ENCODE measurements around the gene DLD. TPM values are rescaled to one million over a fixed set of nuclear protein-coding genes. Genes with fewer than 3 reads are reported as not detected.

Gene DLD
- total and polyA plus RNA-seq, 2 experiments from 2014 or later, result 84.9 to 129 TPM

DNA sequence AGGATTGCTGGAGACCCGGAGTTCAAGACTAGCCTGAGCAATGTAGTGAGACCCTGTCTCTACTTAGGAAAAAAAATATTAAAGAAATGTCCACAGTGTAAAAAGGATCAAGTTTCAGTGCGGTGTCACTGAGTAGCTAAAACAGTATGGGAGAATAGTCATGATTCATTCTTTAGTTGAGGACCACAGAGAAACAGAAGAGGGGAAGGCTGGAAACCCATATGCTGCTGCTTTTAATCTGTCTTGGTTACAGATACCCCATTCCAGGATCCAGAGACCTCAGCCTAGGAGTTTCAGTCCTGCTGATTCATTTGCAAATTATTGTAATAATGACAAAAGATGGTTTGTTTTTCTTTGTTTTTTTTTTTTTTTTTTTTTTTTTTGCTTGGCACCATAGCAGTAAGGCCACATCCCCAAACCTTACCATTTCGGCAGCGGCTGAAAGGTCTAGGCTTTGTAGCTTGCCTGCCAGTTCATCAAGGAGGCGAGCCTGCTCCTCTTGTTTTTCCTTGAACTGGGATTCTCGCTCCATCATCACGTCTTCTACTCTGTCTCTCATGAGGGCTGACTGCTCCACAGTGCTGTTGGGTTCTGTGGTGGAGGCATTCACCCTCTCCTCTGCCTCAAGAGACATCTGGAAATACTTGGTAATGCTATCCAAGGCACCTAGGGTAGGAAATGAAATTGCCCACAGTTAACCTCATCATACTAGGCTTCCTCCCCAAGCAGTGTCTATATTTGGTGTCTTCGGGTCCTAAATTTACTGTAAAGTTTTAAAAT is 44.2 kb downstream of the DLD start:
- Histone ChIP-seq H3K27me3 (no peaks in the 10 kb centered on the region), H3K79me2 (peaks cover 11% of the 10 kb centered on the region), H3K4me1 (ENCODE audit: insufficient read depth) (peaks cover 38% of the 10 kb centered on the region), H4K20me1 (ENCODE audit: insufficient read depth, poor library complexity, severe bottlenecking) (no peaks in the 10 kb centered on the region), H3K27ac (peak overlapping the region; percentile 32), H3K9me2 (replicated peaks; ENCODE audit: insufficient read depth) (no peaks in the 10 kb centered on the region), H3K9me3 (ENCODE audit: low read depth) (no peaks in the 10 kb centered on the region), H3K36me3 (replicated peaks; ENCODE audit: insufficient read depth, low read depth) (peaks cover 7% of the 10 kb centered on the region), H2AFZ (no peak overlapping the region), H3K4me2 (no peak overlapping the region), H3K4me3 (no peak overlapping the region)
- TF ChIP-seq, protein P1, sequence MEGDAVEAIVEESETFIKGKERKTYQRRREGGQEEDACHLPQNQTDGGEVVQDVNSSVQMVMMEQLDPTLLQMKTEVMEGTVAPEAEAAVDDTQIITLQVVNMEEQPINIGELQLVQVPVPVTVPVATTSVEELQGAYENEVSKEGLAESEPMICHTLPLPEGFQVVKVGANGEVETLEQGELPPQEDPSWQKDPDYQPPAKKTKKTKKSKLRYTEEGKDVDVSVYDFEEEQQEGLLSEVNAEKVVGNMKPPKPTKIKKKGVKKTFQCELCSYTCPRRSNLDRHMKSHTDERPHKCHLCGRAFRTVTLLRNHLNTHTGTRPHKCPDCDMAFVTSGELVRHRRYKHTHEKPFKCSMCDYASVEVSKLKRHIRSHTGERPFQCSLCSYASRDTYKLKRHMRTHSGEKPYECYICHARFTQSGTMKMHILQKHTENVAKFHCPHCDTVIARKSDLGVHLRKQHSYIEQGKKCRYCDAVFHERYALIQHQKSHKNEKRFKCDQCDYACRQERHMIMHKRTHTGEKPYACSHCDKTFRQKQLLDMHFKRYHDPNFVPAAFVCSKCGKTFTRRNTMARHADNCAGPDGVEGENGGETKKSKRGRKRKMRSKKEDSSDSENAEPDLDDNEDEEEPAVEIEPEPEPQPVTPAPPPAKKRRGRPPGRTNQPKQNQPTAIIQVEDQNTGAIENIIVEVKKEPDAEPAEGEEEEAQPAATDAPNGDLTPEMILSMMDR (IDR thresholded peaks at IDR 0.05; ENCODE audit: poor library complexity), result no peak
- TF ChIP-seq EZH2phosphoT487 (IDR thresholded peaks at IDR 0.05; ENCODE audit: low read depth, severe bottlenecking, unreplicated experiment), result no peak
- TF ChIP-seq EZH2 (IDR thresholded peaks at IDR 0.05; ENCODE audit: borderline replicate concordance), result no peak
- DNase-seq (ENCODE audit: low spot score), result no peak
- WGBS (ENCODE audit: low lambda C conversion rate, missing lambda C conversion rate), result 81% methylated on average over 8 of the region's 8 CpGs

DNA sequence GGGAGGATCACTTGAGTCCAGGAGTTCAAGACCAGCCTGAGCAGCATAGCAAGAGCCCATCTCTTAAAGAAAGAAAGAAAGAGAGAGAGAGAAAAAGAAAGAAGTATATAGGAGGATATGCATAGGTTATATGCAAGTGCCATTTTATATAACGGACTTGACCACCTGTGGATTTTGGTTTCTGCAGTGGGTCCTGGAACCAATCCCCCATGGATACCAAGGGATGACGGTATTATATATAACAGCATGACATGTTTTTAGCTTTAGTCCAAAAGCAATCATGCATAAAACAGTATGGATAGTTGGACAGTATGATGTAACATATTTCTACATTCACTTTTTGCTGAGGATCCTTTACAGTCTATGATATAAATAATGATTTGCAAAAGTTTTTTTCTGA is 45.3 kb downstream of the DLD start:
- Histone ChIP-seq H3K36me3 (replicated peaks; ENCODE audit: insufficient read depth, low read depth) (no peaks in the 10 kb centered on the region), H3K4me3 (no peak overlapping the region), H3K4me2 (no peak overlapping the region), H3K9me3 (ENCODE audit: low read depth) (no peaks in the 10 kb centered on the region), H3K27ac (peak overlapping the region; percentile 72), H2AFZ (no peak overlapping the region), H3K79me2 (peaks cover 6% of the 10 kb centered on the region), H3K9me2 (replicated peaks; ENCODE audit: insufficient read depth) (no peaks in the 10 kb centered on the region), H4K20me1 (ENCODE audit: insufficient read depth, poor library complexity, severe bottlenecking) (no peaks in the 10 kb centered on the region), H3K27me3 (no peaks in the 10 kb centered on the region), H3K4me1 (ENCODE audit: insufficient read depth) (peaks cover 38% of the 10 kb centered on the region)
- no peak for DNase-seq (ENCODE audit: low spot score)
- WGBS (ENCODE audit: low lambda C conversion rate, missing lambda C conversion rate), result 98% methylated on average over 2 of the region's 2 CpGs
- no peak for TF ChIP-seq EZH2 (IDR thresholded peaks at IDR 0.05; ENCODE audit: borderline replicate concordance)
- TF ChIP-seq, protein P1 (IDR thresholded peaks at IDR 0.05; ENCODE audit: poor library complexity), result no peak
- TF ChIP-seq EZH2phosphoT487 (IDR thresholded peaks at IDR 0.05; ENCODE audit: low read depth, severe bottlenecking, unreplicated experiment), result no peak

DNA sequence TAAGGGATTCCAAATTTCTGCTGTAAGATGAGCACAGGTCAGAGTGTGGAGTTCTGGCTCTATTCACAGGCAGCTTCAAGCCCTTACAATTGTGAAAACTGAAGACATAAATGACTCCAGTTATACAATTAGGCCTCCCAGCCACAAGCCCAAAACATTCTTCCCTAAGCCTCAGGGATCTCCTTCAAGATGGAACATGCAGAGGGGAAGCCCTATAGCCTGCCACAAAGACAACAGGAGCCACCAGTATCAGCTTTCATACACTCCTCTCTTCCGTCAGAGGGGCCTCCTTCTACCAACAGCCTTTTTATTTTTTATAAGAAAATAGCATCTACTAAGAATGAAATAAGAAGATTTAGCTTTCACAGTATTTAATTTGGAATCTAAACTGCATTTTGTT is 46.5 kb downstream of the DLD start:
- H3K36me3 ChIP-seq (replicated peaks; ENCODE audit: insufficient read depth, low read depth), result no peaks in the 10 kb centered on the region
- no peaks in the 10 kb centered on the region for H3K9me3 ChIP-seq (ENCODE audit: low read depth)
- WGBS (ENCODE audit: low lambda C conversion rate, missing lambda C conversion rate), result 29% methylated on average over 1 of the region's 1 CpG
- H2AFZ ChIP-seq, result no peak overlapping the region
- H3K27me3 ChIP-seq, result no peaks in the 10 kb centered on the region
- peak overlapping the region; percentile 72 for H3K27ac ChIP-seq
- TF ChIP-seq, protein P1 (IDR thresholded peaks at IDR 0.05; ENCODE audit: poor library complexity), result no peak
- no peak for TF ChIP-seq EZH2 (IDR thresholded peaks at IDR 0.05; ENCODE audit: borderline replicate concordance)
- no peak for TF ChIP-seq EZH2phosphoT487 (IDR thresholded peaks at IDR 0.05; ENCODE audit: low read depth, severe bottlenecking, unreplicated experiment)
- peaks cover 7% of the 10 kb centered on the region for H3K79me2 ChIP-seq
- H3K4me1 ChIP-seq (ENCODE audit: insufficient read depth), result peaks cover 33% of the 10 kb centered on the region
- no peaks in the 10 kb centered on the region for H4K20me1 ChIP-seq (ENCODE audit: insufficient read depth, poor library complexity, severe bottlenecking)
- H3K9me2 ChIP-seq (replicated peaks; ENCODE audit: insufficient read depth), result no peaks in the 10 kb centered on the region
- H3K4me2 ChIP-seq, result no peak overlapping the region
- peak; percentile 33 for DNase-seq (ENCODE audit: low spot score)
- H3K4me3 ChIP-seq, result no peak overlapping the region
